HK-2 (cell line): ENCODE measurements around the gene CDS1.
"Not testable (repeated sequence)": the region's sequence is repeated elsewhere in the genome, so short reads cannot be mapped to it uniquely, and the experiment has no call there.

ENCODE experiments used
- DNase-seq: peaks from one replicate; pipeline ENCODE4 v3.0.0-alpha.2; 2018; ENCODE audit not compliant: unreplicated experiment

CDS1 gene

GRCh38 chr4:84582988-84583875, at the start of gene CDS1:
CDS1 (plus strand) TSS chr4:84583127; CDS start chr4:84583402, 275 bp downstream.
- peak; percentile 48 for DNase-seq

- DNase-seq = no peak
Observed at GRCh38 chr4:84535901-84536300, 47.0 kb upstream of the CDS1 start.

- no peak for DNase-seq
Observed at GRCh38 chr4:84545093-84545492, 37.8 kb upstream of the CDS1 start.

GRCh38 chr4:84547211-84547610, 35.7 kb upstream of the CDS1 start:
- DNase-seq = no peak

GRCh38 chr4:84549191-84549590, 33.7 kb upstream of the CDS1 start:
- DNase-seq = not testable (repeated sequence)

- DNase-seq = no peak
Observed at GRCh38 chr4:84562156-84562555, 20.8 kb upstream of the CDS1 start.

- no peak for DNase-seq
Observed at GRCh38 chr4:84563002-84563401, 19.9 kb upstream of the CDS1 start.

- DNase-seq = no peak
Observed at GRCh38 chr4:84565951-84566350, 17.0 kb upstream of the CDS1 start.

GRCh38 chr4:84568496-84568895, 14.4 kb upstream of the CDS1 start:
- no peak for DNase-seq

GRCh38 chr4:84569009-84569408, 13.9 kb upstream of the CDS1 start:
- no peak for DNase-seq

- DNase-seq = no peak
Observed at GRCh38 chr4:84573385-84574068, 9.4 kb upstream of the CDS1 start.

GRCh38 chr4:84574069-84574720, 8.7 kb upstream of the CDS1 start:
- DNase-seq = no peak

GRCh38 chr4:84578540-84579402, 4.2 kb upstream of the CDS1 start:
- peak; percentile 8 for DNase-seq

GRCh38 chr4:84579403-84579776, 3.5 kb upstream of the CDS1 start:
- no peak for DNase-seq

- peak; percentile 95 for DNase-seq
Observed at GRCh38 chr4:84582302-84582987, 482 bp upstream of the CDS1 start.

GRCh38 chr4:84583876-84584380, 1.0 kb downstream of the CDS1 start:
- DNase-seq = no peak

GRCh38 chr4:84585251-84585650, 2.3 kb downstream of the CDS1 start:
- DNase-seq = no peak

- no peak for DNase-seq
Observed at GRCh38 chr4:84594724-84595123, 11.8 kb downstream of the CDS1 start.

GRCh38 chr4:84596826-84597225, 13.9 kb downstream of the CDS1 start:
- DNase-seq = peak; percentile 14

- peak; percentile 31 for DNase-seq
Observed at GRCh38 chr4:84597450-84597849, 14.5 kb downstream of the CDS1 start.

- no peak for DNase-seq
Observed at GRCh38 chr4:84606645-84607044, 23.7 kb downstream of the CDS1 start.
